ENCODE data around the gene FAM72B.
"Not testable (repeated sequence)": the region's sequence is repeated elsewhere in the genome, so short reads cannot be mapped to it uniquely, and the experiment has no call there.

The FAM72B gene

DNA sequence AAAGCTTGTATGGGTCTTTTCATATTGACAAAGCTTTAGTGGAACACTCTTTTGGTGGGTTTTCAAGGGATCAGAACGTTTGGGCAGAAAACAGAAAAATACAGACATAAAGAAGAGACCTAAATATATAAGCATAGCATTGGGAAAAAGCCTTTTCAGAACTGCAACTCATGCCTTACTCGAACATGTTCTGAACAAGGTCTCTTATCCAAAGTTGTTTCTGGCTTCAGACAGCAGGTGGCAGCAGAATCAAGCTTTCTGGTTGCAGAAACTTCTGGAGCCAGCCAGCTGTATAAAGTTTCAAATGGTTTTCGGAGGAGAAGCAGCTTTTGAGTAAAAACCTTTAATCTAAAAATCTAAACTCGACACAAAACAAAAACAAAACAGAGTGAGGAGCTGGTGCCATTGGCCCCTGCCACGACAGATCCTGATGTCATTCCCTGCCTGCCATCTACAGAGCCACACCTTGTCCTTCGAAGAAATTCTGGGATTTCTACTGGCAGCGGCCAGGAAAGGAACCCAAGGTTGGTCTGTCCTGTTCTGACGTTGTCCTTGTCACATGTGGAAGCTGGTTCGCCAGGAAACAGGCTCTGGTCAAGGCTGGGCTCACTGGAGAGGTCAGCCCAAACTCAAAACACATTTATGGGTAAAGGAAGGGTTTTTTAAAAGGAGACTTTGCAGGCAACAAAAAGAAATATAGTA lies 35.5 kb downstream of the FAM72B start:
- not testable (repeated sequence) for DNase-seq

DNA sequence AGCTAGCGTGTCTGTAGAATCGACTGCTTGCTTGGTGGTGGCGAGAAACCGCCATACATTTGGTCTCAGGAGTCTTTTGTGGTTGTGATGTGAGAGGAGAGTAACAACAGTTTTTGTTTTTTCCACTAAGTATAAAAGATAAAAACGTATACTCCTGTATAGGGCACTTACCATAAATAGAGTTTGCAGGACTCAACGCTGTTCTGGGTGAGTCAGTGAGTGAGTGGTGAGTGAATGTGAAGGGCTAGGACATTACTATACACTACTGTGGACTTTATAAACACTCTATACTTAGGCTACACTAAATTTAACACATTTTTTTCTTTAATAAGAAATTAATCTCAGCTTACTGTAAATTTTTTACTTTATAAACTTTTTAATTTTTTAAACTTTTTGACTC lies 43.7 kb downstream of the FAM72B start:
- DNase-seq, result not testable (repeated sequence)

DNA sequence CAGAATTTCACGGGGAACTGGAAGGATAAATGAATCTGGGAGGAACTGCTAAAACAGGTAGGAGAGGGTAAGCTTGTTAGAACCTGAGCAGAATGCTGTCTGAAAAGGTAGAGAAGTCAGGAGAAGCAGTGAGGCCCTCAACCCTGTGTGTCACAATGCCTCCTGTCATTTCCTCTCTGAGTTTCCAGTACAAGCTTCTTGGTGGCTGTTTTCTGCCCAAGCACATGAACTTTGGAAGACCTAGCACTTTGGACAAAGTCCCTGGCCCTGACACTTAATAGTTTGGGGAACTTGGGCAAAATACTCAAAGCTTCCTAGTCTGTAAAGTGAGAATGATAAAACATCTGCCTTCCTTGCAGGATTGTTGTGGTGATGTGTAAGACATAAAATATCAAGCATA lies 52.6 kb downstream of the FAM72B start:
- DNase-seq, result not testable (repeated sequence)

DNA sequence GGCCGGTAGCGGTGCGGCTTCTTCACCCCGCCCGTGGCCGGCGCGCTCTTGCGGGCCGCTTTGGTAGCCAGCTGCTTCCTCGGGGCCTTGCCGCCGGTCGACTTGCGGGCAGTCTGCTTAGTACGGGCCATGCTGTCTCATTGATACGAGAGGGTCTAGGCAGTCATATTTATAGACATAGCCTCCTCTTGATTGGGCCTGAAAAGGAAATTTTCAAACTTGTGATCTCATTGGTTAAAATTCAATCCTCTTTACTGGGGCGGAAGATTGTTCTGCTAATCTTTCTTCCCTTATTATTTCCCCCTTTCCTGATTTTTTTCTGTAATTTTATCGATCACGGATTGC lies 65.7 kb downstream of the FAM72B start:
- not testable (repeated sequence) for DNase-seq

Measured in stimulated activated CD4-positive, alpha-beta T cell treated with anti-CD3 and anti-CD28 coated beads, Interleukin-15, amount 100 ng/mL, for 24 hours (primary cell).